Tibial artery (tissue), 4 donors: ENCODE data around the gene B3GNT8.

Experiments
- DNase-seq, 2 donors: peaks; one replicate each; pipeline ENCODE4 v3.0.0-alpha.2; 2019
- H3K27ac ChIP-seq, 2 donors: fragments of 200-600 bp; sonication (generic) in 1 of 2; 1 replicate in 1 of 2; 2 replicates in 1 of 2; pipeline ENCODE4 v1.5.1; 2018 to 2019; ENCODE audit warnings: mild to moderate bottlenecking in 1 of 2
- H3K27me3 ChIP-seq, 2 donors: fragments of 200-600 bp; sonication (generic) in 1 of 2; one replicate each; pipeline versions ENCODE4 v1.5.1 to v1.6.0; 2016 to 2019
- H3K36me3 ChIP-seq, 3 donors: fragments of 200-600 bp; sonication (generic) in 2 of 3; one replicate each; pipeline ENCODE4 v1.5.1; 2016 to 2019; ENCODE audit warnings: mild to moderate bottlenecking in 2 of 3
- H3K4me1 ChIP-seq, 4 donors: fragments of 200-600 bp; sonication (generic) in 2 of 4; 1 replicate in 3 of 4; 2 replicates in 1 of 4; pipeline ENCODE4 v1.5.1; 2016 to 2019
- H3K4me3 ChIP-seq, 2 donors: fragments of 200-600 bp; sonication (generic) in 1 of 2; 1 replicate in 1 of 2; 2 replicates in 1 of 2; pipeline ENCODE4 v1.5.1; 2018 to 2019; ENCODE audit warnings: mild to moderate bottlenecking in 2 of 2
- H3K9me3 ChIP-seq, 3 donors: fragments of 200-600 bp; sonication (generic) in 1 of 3; one replicate each; pipeline ENCODE4 v1.5.1; 2016 to 2019
- intact Hi-C: fragments of 100-400 bp; cut with DNase I; formaldehyde crosslinking; loops from one replicate; pipeline ENCODE4 v1.15.0; 2023; ENCODE audit warnings: low total_unique reads
- TF ChIP-seq, protein P1 (sequence below), 2 experiments: fragments of 200-600 bp in 1 of 2; fragments of 450-650 bp in 1 of 2; IDR thresholded peaks; one replicate each; pipeline ENCODE4 v1.5.1; 2017 to 2019; ENCODE audit warnings: antibody characterized with exemption in 2 of 2, mild to moderate bottlenecking in 1 of 2, moderate library complexity in 1 of 2

Gene B3GNT8

DNA sequence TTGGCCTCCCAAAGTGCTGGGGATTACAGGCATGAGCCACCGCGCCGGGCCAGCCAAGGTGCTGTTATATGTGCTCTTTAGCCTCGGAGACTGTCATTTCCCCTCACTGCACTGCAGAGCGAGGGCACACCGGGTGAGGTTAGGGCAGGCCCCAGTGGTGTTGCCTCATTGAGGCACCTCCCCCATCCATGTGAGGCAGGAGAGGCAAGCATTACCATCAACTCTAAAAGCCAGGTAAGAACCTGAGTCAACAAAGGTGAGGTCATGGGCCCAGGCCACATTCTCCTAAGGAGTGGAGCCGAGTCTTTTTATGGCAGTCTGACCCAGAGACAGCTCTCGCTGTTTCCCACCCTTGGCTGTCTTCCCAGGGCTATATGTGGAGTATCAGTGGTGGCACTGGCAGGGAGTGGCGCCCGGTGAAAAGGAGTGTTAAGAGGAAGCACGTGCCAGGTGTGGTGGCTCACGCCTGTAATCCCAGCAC, 10.9 kb downstream of the B3GNT8 start:
- H3K9me3 ChIP-seq = no peaks in the 10 kb centered on the region
- no peaks in the 10 kb centered on the region for H3K27me3 ChIP-seq
- DNase-seq = no peak
- no peak overlapping the region for H3K4me3 ChIP-seq
- intact Hi-C loops = no loop called here
- H3K27ac ChIP-seq = no peak overlapping the region
- TF ChIP-seq, protein P1, sequence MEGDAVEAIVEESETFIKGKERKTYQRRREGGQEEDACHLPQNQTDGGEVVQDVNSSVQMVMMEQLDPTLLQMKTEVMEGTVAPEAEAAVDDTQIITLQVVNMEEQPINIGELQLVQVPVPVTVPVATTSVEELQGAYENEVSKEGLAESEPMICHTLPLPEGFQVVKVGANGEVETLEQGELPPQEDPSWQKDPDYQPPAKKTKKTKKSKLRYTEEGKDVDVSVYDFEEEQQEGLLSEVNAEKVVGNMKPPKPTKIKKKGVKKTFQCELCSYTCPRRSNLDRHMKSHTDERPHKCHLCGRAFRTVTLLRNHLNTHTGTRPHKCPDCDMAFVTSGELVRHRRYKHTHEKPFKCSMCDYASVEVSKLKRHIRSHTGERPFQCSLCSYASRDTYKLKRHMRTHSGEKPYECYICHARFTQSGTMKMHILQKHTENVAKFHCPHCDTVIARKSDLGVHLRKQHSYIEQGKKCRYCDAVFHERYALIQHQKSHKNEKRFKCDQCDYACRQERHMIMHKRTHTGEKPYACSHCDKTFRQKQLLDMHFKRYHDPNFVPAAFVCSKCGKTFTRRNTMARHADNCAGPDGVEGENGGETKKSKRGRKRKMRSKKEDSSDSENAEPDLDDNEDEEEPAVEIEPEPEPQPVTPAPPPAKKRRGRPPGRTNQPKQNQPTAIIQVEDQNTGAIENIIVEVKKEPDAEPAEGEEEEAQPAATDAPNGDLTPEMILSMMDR (IDR thresholded peaks at IDR 0.05) = no peak
- H3K36me3 ChIP-seq = peaks cover 75 to 98% (median 87%) of the 10 kb centered on the region in 3 donors
- H3K4me1 ChIP-seq = peaks cover 0 to 3% (median 0%) of the 10 kb centered on the region in 4 donors

DNA sequence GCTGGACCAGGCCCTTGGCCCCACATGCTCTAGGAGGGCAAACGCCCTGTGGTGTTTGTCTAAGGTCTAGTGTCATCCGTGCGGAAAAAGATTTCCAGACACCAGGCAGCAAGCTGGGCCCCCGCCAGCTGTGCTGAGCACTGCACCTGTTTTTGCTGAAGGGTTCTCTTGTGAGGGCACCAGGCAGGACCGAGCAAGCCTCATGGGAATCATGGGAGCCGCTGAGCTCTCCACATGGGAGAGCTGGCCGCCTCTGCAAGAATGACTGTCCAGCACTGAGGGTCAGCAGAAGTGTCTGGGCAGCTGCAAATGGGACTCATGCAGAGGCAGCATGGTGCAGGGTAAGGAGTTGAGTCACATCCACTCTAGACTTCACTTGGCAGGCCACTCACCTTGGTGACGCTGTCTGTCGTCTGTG, 12.0 kb downstream of the B3GNT8 start:
- Histone ChIP-seq H3K4me3 (no peak overlapping the region), H3K27ac (no peak overlapping the region), H3K27me3 (no peaks in the 10 kb centered on the region), H3K4me1 (peaks cover 0 to 11% (median 0%) of the 10 kb centered on the region in 4 donors), H3K9me3 (no peaks in the 10 kb centered on the region), H3K36me3 (peaks cover 72 to 98% (median 86%) of the 10 kb centered on the region in 3 donors)
- intact Hi-C loops = no loop called here
- TF ChIP-seq, protein P1 (IDR thresholded peaks at IDR 0.05) = no peak
- DNase-seq = no peak

DNA sequence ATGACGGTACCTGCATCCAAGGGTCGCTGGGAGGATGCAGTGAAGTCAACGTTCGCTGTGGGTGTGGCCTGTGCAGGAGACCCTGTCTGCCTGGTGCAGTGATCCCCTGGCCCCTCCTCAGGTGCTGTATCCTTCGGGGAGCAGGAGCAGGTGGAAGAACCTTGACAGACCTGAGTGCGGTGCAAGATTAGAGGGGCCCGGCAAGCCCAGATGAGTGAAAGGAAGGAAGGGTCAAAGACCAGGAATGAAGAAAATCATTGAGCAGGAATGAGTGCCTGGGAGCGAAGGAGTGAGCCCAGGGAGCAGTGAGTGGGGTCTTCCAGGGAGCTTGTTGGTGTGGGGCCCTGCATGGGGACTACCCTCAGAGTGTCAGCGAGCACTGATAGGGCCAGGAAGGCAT, 12.7 kb downstream of the B3GNT8 start:
- no peaks in the 10 kb centered on the region for H3K9me3 ChIP-seq
- DNase-seq = no peak
- H3K27me3 ChIP-seq = no peaks in the 10 kb centered on the region
- H3K4me1 ChIP-seq = peaks cover 0 to 18% (median under 1%) of the 10 kb centered on the region in 4 donors
- H3K4me3 ChIP-seq = no peak overlapping the region
- TF ChIP-seq, protein P1 (IDR thresholded peaks at IDR 0.05) = no peak
- peaks cover 66 to 91% (median 79%) of the 10 kb centered on the region in 3 donors for H3K36me3 ChIP-seq
- intact Hi-C loops = no loop called here
- H3K27ac ChIP-seq = no peak overlapping the region

DNA sequence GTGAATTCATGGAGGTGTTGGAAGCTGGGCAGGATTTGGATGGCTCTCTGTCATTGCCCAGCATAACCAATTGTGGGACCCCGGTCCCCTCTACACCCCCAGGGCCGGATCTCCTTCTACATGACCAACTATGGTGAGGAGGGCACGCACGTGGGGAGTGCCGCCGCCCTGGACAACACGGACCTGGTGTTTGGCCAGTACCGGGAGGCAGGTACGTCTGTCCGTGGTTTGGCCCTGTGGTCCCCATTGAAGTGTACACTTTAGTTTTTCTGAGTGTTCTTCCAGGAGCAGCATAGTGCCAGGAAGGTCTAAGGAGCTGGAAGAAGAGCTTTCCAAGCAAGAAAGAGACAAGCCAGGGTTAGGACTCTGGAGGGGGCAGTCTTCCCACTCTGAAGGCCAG, 13.2 kb downstream of the B3GNT8 start:
- peaks cover 60 to 86% (median 74%) of the 10 kb centered on the region in 3 donors for H3K36me3 ChIP-seq
- no peaks in the 10 kb centered on the region for H3K9me3 ChIP-seq
- intact Hi-C loops = no loop called here
- no peak for DNase-seq
- TF ChIP-seq, protein P1 (IDR thresholded peaks at IDR 0.05) = no peak
- no peak overlapping the region for H3K27ac ChIP-seq
- peaks cover 0 to 23% (median 6%) of the 10 kb centered on the region in 4 donors for H3K4me1 ChIP-seq
- H3K4me3 ChIP-seq = no peak overlapping the region
- no peaks in the 10 kb centered on the region for H3K27me3 ChIP-seq

DNA sequence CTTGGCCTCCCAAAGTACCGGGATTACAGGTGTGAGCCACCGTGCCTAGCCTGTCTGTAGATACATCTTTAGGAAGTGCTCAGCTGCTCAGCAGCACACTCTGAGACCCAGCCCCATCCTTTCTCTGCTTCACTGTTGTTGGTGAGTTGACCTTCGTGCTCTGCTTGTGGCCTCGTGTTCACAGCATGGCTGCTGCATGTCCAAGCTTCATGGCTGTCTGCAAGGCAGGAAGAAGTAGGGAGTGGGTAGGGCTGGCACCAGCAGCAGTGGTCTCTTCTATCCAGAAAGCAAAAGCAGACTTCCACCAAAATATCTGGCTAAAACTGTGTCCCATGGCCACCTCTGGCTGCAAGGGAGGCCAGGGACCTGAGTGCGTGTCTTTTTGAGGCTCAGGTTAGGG, 14.2 kb downstream of the B3GNT8 start:
- TF ChIP-seq, protein P1 (IDR thresholded peaks at IDR 0.05) = no peak
- Histone ChIP-seq H3K27ac (no peak overlapping the region), H3K4me1 (peaks cover 0 to 25% (median 7%) of the 10 kb centered on the region in 4 donors), H3K27me3 (no peaks in the 10 kb centered on the region), H3K36me3 (peaks cover 53 to 76% (median 64%) of the 10 kb centered on the region in 3 donors), H3K4me3 (no peak overlapping the region), H3K9me3 (no peaks in the 10 kb centered on the region)
- intact Hi-C loops = no loop called here
- DNase-seq = no peak

DNA sequence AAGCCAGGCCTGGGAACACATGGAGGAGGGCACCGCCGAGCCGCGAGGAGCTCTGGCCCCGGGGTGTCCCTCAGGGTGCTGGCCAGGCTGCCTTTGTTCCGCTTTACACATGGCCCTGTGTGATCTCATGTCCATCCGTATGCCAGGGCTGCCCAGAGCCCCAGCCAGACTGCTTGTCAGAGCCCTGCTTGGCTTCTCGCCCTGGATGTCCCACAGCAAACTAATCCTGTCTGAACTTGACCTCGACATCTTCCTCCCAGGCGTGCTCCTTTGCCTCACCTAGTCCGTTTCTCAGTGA, 15.3 kb downstream of the B3GNT8 start:
- peaks cover 48 to 72% (median 55%) of the 10 kb centered on the region in 3 donors for H3K36me3 ChIP-seq
- intact Hi-C loops = no loop called here
- no peaks in the 10 kb centered on the region for H3K27me3 ChIP-seq
- no peak overlapping the region for H3K27ac ChIP-seq
- no peaks in the 10 kb centered on the region for H3K9me3 ChIP-seq
- DNase-seq = no peak
- TF ChIP-seq, protein P1 (IDR thresholded peaks at IDR 0.05) = no peak
- no peak overlapping the region for H3K4me3 ChIP-seq
- peaks cover 0 to 25% (median 8%) of the 10 kb centered on the region in 4 donors for H3K4me1 ChIP-seq
